K562 (cell line): Measurements from ENCODE around the gene FUCA2.

Source experiments
- IRF9 ChIP-seq: fragments of 450-650 bp; IDR thresholded peaks from 2 replicates; pipeline ENCODE4 v1.6.1; 2016; ENCODE audit warnings: missing biosample characterization, missing genetic modification characterization
- MAX ChIP-seq: sonication (generic); formaldehyde crosslinking; IDR thresholded peaks from 2 replicates; pipeline ENCODE4 v1.9.0; 2022; ENCODE audit warnings: mild to moderate bottlenecking, missing genetic modification reagents
- MAZ ChIP-seq, 2 experiments: fragments of 450-650 bp in 1 of 2; sonication (generic) in 1 of 2; formaldehyde crosslinking; IDR thresholded peaks in 1 of 2; conservative IDR thresholded peaks in 1 of 2; 2 replicates each; pipeline versions ENCODE4 v1.4.0 to v1.5.0; 2020; ENCODE audit warnings: mild to moderate bottlenecking in 1 of 2, missing genetic modification reagents in 1 of 2
- RB1 ChIP-seq: fragments of 450-650 bp; IDR thresholded peaks from 2 replicates; pipeline ENCODE4 v1.6.1; 2017; ENCODE audit warnings: low read depth, mild to moderate bottlenecking
- TAF1 ChIP-seq: IDR thresholded peaks from 2 replicates; pipeline ENCODE4 v1.6.1; 2011; ENCODE audit warnings: mild to moderate bottlenecking, low read length, moderate library complexity; ENCODE audit not compliant: insufficient read depth, control insufficient read depth, severe bottlenecking; ENCODE audit errors: extremely low read depth
- TEAD1 ChIP-seq, 2 experiments: fragments of 450-650 bp in 1 of 2; sonication (generic) in 1 of 2; formaldehyde crosslinking; IDR thresholded peaks; 2 replicates each; pipeline versions ENCODE4 v1.4.0 to v1.8.0; 2020 to 2022; ENCODE audit warnings: mild to moderate bottlenecking in 2 of 2, missing genetic modification reagents in 1 of 2
- TSHZ1 ChIP-seq: fragments of 250-450 bp; sonication (Bioruptor Pico); IDR thresholded peaks from 2 replicates; pipeline ENCODE4 v1.4.0; 2020; ENCODE audit warnings: mild to moderate bottlenecking, moderate library complexity
- UBTF ChIP-seq, 2 experiments: IDR thresholded peaks; 2 replicates each; pipeline ENCODE4 v1.6.1; 2012; ENCODE audit warnings: improper control_type of control experiment in 2 of 2, low read depth in 2 of 2, low read length in 2 of 2, borderline replicate concordance in 1 of 2
- ZNF354B ChIP-seq: fragments of 250-450 bp; sonication (Bioruptor Pico); IDR thresholded peaks from 2 replicates; pipeline ENCODE4 v1.4.0; 2020

- no peak for TF ChIP-seq MAZ (CRISPR knock-in tag; conservative IDR thresholded peaks at IDR 0.05 in 1 of 2, IDR thresholded peaks at IDR 0.05 in 1 of 2)
- TF ChIP-seq UBTF (IDR thresholded peaks at IDR 0.05; ENCODE audit: borderline replicate concordance in 1 of 2, low read depth in 2 of 2, low read length in 2 of 2), result no peak
- TF ChIP-seq IRF9 (tag), result no peak
- TF ChIP-seq RB1, result no peak
- TF ChIP-seq TAF1, result no peak
- no peak for TF ChIP-seq ZNF354B (CRISPR knock-in tag)
- no peak for TF ChIP-seq MAX (CRISPR knock-in tag)
- TF ChIP-seq TSHZ1 (CRISPR knock-in tag), result no peak
- no peak for TF ChIP-seq TEAD1 (CRISPR knock-in tag; IDR thresholded peaks at IDR 0.05)
These were observed 4.3 kb upstream of the FUCA2 start for GRCh38 chr6:143515766-143516355.
